AG09319 (cell line): ENCODE data around the gene KCNJ10.

ENCODE experiments used
- DNase-seq: peaks from one replicate; pipeline ENCODE4 v3.0.0-alpha.2; 2010; ENCODE audit warnings: low read depth; ENCODE audit errors: extremely low read depth
- TF ChIP-seq, protein P1 (sequence below): IDR thresholded peaks from 2 replicates; pipeline ENCODE4 v1.5.1; 2011; ENCODE audit warnings: low read depth, mild to moderate bottlenecking, inconsistent platforms, low read length, moderate library complexity

KCNJ10 gene

DNA sequence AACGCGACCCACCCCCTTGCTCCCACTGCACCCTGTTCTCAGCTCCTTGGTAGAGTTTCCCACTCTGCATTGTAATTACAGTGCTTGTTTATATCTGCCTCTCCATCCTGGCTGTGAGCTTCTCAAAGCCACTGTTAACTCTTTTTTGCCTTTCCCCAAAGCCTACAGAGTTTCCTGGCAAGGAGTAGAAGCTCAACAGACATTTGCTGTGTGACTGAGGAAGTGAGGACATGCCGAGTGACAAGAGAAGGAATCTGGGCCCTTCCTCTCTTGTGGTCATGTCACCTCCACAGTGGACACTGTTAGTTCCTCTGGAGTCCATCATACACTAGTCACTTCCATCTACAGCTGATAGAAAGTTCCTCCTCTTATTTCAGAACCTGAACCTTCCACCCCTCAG lies 34.5 kb upstream of the KCNJ10 start:
- no peak for DNase-seq
- TF ChIP-seq, protein P1, sequence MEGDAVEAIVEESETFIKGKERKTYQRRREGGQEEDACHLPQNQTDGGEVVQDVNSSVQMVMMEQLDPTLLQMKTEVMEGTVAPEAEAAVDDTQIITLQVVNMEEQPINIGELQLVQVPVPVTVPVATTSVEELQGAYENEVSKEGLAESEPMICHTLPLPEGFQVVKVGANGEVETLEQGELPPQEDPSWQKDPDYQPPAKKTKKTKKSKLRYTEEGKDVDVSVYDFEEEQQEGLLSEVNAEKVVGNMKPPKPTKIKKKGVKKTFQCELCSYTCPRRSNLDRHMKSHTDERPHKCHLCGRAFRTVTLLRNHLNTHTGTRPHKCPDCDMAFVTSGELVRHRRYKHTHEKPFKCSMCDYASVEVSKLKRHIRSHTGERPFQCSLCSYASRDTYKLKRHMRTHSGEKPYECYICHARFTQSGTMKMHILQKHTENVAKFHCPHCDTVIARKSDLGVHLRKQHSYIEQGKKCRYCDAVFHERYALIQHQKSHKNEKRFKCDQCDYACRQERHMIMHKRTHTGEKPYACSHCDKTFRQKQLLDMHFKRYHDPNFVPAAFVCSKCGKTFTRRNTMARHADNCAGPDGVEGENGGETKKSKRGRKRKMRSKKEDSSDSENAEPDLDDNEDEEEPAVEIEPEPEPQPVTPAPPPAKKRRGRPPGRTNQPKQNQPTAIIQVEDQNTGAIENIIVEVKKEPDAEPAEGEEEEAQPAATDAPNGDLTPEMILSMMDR = no peak

DNA sequence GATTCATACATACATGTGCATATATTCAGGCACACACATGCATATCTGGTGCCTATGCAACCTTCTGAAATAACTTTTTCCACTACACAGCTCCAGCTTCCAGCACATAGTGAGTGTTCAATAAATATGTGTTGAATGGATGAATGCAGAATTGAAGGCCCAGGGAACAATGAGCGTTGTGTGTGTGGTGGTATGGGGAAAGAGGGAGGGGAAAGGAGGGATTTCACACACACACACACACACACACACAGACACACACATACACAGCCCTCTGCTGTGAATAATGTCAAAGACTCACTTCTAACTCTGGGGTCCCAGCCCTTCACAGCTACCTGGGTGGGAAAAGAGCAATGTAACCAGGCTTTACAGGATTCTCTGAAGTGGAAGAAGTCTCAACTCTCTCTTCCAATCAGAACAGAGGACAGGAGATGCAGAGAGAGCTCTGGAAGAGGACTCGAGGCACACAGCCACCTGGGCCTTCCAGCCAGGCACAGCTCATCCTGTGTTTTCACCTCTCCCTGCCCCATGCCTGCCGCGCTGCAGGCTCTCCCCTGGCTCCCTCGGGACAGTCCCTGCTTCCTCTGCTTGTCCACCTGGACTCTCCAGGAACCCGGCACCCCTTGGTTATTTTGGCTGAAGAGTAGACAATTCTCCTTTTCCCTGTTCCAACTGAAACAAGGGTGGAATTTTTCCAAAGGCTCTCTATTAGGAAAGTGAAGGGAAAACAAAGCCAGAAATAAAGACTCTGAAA lies 33.9 kb upstream of the KCNJ10 start:
- DNase-seq = no peak
- TF ChIP-seq, protein P1 = no peak

DNA sequence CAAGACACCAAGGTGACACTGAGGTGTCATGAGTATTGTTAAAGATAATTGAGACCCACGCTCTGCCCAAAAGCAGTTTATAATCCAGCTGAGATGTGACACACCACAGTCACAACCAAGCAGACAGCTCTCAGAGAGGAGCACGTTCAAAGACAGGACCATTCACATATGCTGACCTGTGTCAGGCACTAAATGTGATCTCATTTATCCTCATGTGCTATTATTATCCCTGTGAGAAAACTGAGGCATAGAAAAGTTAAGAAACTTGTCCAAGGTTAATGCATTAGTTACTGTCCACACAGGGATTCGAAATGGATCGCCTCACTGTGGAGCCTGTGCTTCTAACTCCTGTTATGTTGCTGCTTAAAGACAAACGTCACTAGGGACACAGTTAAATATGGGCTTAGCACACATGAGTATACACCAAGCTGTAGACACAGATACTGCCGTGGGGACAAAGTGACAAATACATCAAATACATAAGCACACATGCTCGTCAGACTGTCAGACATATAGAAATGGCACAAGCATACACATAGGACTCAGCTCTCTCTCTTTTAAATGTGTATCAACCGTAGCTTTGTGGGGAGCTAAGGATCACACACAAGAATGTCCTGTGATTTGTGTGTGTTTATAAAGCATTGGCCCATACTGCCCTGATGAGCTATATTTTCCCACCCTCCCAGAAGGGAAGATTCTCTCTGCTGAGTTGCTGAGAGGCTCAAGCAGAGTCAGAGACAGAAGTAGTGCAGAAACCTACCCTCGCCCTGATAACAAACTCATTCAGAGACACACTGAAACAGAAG lies 32.0 kb upstream of the KCNJ10 start:
- TF ChIP-seq, protein P1 = no peak

DNA sequence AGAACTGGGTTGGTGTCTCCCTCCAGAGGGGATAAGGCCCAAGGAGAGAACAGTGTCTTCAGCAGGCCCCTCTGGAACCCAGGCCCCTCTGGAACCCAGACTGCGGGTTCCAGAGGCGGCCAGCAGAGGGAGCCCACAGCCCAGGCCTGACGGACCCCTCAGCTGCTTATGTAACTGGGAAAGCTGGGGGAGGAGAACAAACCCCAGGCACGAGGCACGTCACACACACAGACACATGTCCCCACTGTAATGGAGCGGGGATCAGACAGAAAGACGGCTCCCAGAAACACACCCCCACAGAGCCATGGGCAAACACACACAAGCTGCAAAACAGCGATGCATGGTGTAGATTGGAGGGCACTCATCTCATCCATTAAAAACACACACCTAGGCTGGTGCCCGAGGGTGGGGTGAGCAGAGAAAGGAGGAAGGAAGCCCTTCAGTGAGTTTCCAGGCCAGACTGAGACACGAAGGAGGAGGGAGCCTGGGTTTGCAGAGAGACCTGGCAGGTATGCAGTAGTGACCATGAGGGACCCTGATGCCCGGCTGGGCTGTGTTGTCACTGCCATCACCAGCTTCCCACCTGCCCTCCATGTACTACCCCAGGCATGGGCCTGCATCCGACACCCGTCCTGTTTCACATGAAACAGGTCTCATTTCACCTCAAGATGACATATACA lies 31.2 kb upstream of the KCNJ10 start:
- TF ChIP-seq, protein P1 = peak; percentile 90
- DNase-seq = no peak

More for the DNA sequence above, 32.0 kb upstream of the KCNJ10 start:
- DNase-seq = no peak

DNA sequence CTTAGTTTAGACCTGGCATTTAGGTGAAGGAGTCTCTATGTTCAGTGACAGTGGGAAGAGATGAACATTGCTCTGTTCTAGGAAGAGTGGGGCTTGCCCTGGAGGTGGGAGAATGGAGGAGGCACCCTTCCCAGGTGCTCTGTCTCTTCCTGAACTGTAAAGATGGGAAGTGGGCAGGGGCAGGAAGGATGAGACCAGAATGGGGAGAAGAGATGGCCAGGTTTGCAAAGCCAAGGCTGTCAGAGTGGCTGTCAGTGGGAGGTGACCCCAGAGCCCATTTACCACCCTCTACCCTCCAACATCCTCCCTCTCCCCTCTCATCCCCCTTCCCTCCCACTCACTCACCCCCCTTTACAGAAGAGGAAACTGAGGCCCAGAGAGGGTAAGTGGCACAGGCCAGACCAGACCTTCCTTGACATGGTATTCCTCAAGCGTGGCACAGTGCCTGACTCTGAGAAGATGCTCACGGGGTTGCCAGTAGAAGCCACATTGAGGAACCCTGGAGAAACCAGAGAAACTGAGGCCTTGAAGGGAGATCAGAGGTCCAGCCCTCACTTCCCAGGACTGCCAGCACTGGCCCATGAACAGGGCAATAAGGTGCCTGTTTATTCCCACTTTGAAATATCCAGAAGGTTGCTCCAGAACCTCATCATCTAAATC lies 29.9 kb upstream of the KCNJ10 start:
- TF ChIP-seq, protein P1 = no peak
- DNase-seq = no peak

DNA sequence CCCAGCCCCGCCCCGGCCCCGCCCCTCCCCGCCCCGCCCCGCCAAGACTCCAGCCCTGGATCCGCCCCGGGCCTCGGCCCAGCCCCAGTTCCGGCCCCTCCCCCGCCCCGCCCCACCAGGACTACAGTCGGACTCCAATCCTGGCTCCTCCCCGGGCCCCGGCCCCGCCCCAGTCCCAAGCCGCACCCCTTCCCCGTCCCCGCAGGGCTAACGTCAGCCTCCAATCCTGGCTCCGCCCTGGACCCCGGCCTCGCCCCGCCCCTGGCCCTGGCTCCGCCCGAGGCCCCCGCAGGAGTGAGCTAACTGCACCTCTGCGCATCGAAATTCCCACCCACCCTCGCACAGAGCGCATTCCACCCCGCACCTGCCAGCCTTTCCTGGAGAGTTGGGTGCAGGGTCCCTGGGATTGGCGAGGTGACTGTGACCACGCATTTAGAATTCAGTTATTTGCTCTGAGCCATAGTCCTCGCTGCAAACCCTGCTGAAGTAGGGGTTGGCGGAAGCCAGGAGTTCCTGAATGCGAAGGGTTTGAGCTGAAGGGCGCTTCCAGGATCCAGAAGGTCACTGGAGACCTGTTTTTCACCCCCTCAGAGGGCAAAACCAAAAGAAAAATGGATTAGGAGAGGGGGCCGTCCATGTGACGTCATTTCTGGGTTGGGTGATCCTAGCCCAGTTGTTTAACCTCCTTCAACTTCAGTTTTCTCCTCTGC lies 29.0 kb upstream of the KCNJ10 start:
- DNase-seq = peak; percentile 82
- TF ChIP-seq, protein P1 = no peak
